DND-41 (cell line): ENCODE data around the gene GRXCR1.

Source experiments
- ATAC-seq: fragments of 200-7000 bp; cut with Tn5 transposase; 3 replicates; pipeline ENCODE4 v1.9.1; 2021; ENCODE audit warnings: low read depth; ENCODE audit not compliant: insufficient read depth
- DNase-seq: peaks from one replicate; pipeline ENCODE4 v3.0.0-alpha.2; 2020
- H2AFZ ChIP-seq: 2 replicates; pipeline ENCODE4 v1.6.0; 2012; ENCODE audit warnings: low read depth, low read length
- H3K27ac ChIP-seq: 2 replicates; pipeline ENCODE4 v1.5.1; 2012; ENCODE audit warnings: low read length, inconsistent platforms
- H3K27me3 ChIP-seq: fragments of 200-600 bp; sonication (generic); 2 replicates; pipeline ENCODE4 v1.6.0; 2012; ENCODE audit warnings: low read length, mild to moderate bottlenecking, inconsistent platforms; ENCODE audit not compliant: insufficient read depth, poor library complexity
- H3K36me3 ChIP-seq: 2 replicates; pipeline ENCODE4 v1.5.1; 2012; ENCODE audit warnings: low read length, inconsistent platforms; ENCODE audit not compliant: insufficient read depth
- H3K4me1 ChIP-seq: 2 replicates; pipeline ENCODE4 v1.5.1; 2012; ENCODE audit warnings: mild to moderate bottlenecking, low read length; ENCODE audit not compliant: insufficient read depth
- H3K4me2 ChIP-seq: 2 replicates; pipeline ENCODE4 v1.6.0; 2012; ENCODE audit warnings: mild to moderate bottlenecking, moderate library complexity, low read length, inconsistent platforms; ENCODE audit not compliant: insufficient read depth
- H3K4me3 ChIP-seq, 2 experiments: fragments of 200-600 bp in 1 of 2; shearing (Covaris generic) in 1 of 2; 2 replicates each; pipeline ENCODE4 v1.5.1; 2012 to 2016; ENCODE audit warnings: inconsistent platforms in 2 of 2, low read length in 2 of 2, mild to moderate bottlenecking in 2 of 2, low read depth in 1 of 2, moderate library complexity in 1 of 2
- H3K79me2 ChIP-seq: 2 replicates; pipeline ENCODE4 v1.6.0; 2012; ENCODE audit warnings: low read length, inconsistent platforms; ENCODE audit not compliant: insufficient read depth
- H3K9ac ChIP-seq: 2 replicates; pipeline ENCODE4 v1.6.0; 2012; ENCODE audit warnings: low read depth, mild to moderate bottlenecking, inconsistent platforms, low read length, moderate library complexity
- H3K9me3 ChIP-seq: 2 replicates; pipeline ENCODE4 v1.5.1; 2012; ENCODE audit warnings: low read length, moderate library complexity, mild to moderate bottlenecking, inconsistent platforms; ENCODE audit not compliant: insufficient read depth, severe bottlenecking
- H4K20me1 ChIP-seq: 2 replicates; pipeline ENCODE4 v1.6.0; 2012; ENCODE audit warnings: low read length; ENCODE audit not compliant: insufficient read depth
- CTCF ChIP-seq: IDR thresholded peaks from 2 replicates; pipeline ENCODE4 v1.5.1; 2012; ENCODE audit warnings: borderline replicate concordance, low read length, moderate library complexity, mild to moderate bottlenecking; ENCODE audit not compliant: poor library complexity, severe bottlenecking; ENCODE audit errors: extremely low read depth
- EZH2 ChIP-seq: IDR thresholded peaks from 3 replicates; pipeline ENCODE4 v1.6.1; 2012; ENCODE audit warnings: borderline replicate concordance, low read depth, mild to moderate bottlenecking, moderate library complexity, low read length, inconsistent platforms; ENCODE audit not compliant: severe bottlenecking

The GRXCR1 gene

GRCh38 chr4:42892413-42892812 is at the start of gene GRXCR1:
TSS of gene GRXCR1 (plus strand) at chr4:42892713. CDS start at chr4:42893267, 554 bp downstream.
- no peak for TF ChIP-seq CTCF
- TF ChIP-seq EZH2: no peak
- H4K20me1 ChIP-seq: no peaks in the 10 kb centered on the region

DNA sequence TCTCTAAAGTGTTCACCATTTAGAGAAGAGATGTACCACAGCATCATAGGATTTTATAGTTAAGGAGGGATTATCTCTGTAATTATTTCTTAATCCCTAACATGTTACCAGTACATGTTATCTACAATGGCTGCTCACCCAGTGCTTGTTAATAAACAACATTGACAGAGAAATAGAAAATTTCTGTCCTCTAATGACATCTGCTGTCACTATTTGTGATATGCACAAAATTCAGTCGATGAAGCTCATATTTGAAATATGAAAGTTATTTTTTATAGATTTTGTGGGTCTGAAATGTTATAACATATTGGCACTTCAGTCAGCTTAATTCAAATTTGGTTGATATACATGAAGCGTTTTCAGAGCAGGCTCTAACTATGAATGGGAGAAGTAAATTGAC is 48.8 kb upstream of the GRXCR1 start:
- Histone ChIP-seq H3K36me3 (no peaks in the 10 kb centered on the region), H3K9ac (no peak overlapping the region), H4K20me1 (no peaks in the 10 kb centered on the region), H3K9me3 (no peaks in the 10 kb centered on the region), H3K4me1 (no peaks in the 10 kb centered on the region), H3K4me2 (no peak overlapping the region), H3K79me2 (no peaks in the 10 kb centered on the region), H3K27me3 (no peaks in the 10 kb centered on the region), H2AFZ (no peak overlapping the region), H3K4me3 (no peak overlapping the region), H3K27ac (no peak overlapping the region)
- no peak for TF ChIP-seq EZH2
- TF ChIP-seq CTCF: no peak
- DNase-seq: no peak
- ATAC-seq: no peak

More at GRCh38 chr4:42892413-42892812, at the start of gene GRXCR1:
- Histone ChIP-seq H2AFZ (no peak within 1 kb of the TSS), H3K27ac (no peak within 1 kb of the TSS), H3K9ac (no peak within 1 kb of the TSS), H3K4me2 (no peak within 1 kb of the TSS), H3K36me3 (no peaks in the 10 kb centered on the region), H3K4me3 (no peak within 1 kb of the TSS), H3K9me3 (no peaks in the 10 kb centered on the region), H3K79me2 (no peaks in the 10 kb centered on the region), H3K27me3 (no peaks in the 10 kb centered on the region), H3K4me1 (no peaks in the 10 kb centered on the region)
- ATAC-seq: no peak
- DNase-seq: no peak

GRCh38 chr4:42844422-42845070 is 48.0 kb upstream of the GRXCR1 start:
- Histone ChIP-seq H3K36me3 (no peaks in the 10 kb centered on the region), H3K4me1 (no peaks in the 10 kb centered on the region), H3K79me2 (no peaks in the 10 kb centered on the region), H4K20me1 (no peaks in the 10 kb centered on the region), H3K9ac (no peak overlapping the region), H2AFZ (no peak overlapping the region), H3K27me3 (no peaks in the 10 kb centered on the region), H3K4me2 (no peak overlapping the region), H3K9me3 (no peaks in the 10 kb centered on the region), H3K4me3 (no peak overlapping the region), H3K27ac (no peak overlapping the region)
- ATAC-seq: no peak
- TF ChIP-seq EZH2 (no peak), CTCF (no peak)
- no peak for DNase-seq
